ENCODE results near the gene CEP350. TPM values are rescaled to one million over a fixed set of nuclear protein-coding genes. Genes with fewer than 3 reads are reported as not detected.

Gene CEP350
- total RNA-seq, 1 experiment from 2014 or later, result 41.1 TPM

- Histone ChIP-seq H3K4me3 (ENCODE audit: low read depth in 2 of 2, low read length in 2 of 2) (no peak overlapping the region), H3K4me1 (ENCODE audit: control insufficient read depth, insufficient read depth, low read length) (peaks cover 4% of the 10 kb centered on the region; the same call in 1 of the 2 replicates), H3K9me3 (ENCODE audit: control insufficient read depth, insufficient read depth, low read depth, low read length) (no peaks in the 10 kb centered on the region), H3K36me3 (ENCODE audit: control insufficient read depth, insufficient read depth, low read length) (peaks cover 15% of the 10 kb centered on the region), H3K27ac (ENCODE audit: low read length) (no peak overlapping the region; the same call in 1 of the 2 replicates), H3K27me3 (ENCODE audit: control insufficient read depth, insufficient read depth, low read length) (no peaks in the 10 kb centered on the region)
- ATAC-seq, result no peak
- CTCF ChIA-PET, result interaction anchor here (0.6 kb wide), 1 partner anchor 110 kb away, joined by 3 read pairs; no protein-coding TSS in a partner anchor
- DNase-seq (ENCODE audit: low read depth, low spot score), result no peak
- in situ Hi-C loops (cut with HindIII; ENCODE audit: low pct_unique_long_range_greater_than_20kb, low sequenced_read_pairs) (no loop called here), intact Hi-C loops (cut with micrococcal nuclease; ENCODE audit: unreplicated experiment) (no loop called here)
- no TSS peak for BruUV-seq (replicated peaks)
- POLR2A ChIA-PET, result no interaction called here
- TF ChIP-seq TCF7L2 (IDR thresholded peaks at IDR 0.05; ENCODE audit: low read depth, low read length), result no peak
- TF ChIP-seq REST (IDR thresholded peaks at IDR 0.05; ENCODE audit: insufficient read depth in 1 of 2, low read depth in 2 of 2, low read length in 1 of 2), result no peak
- TF ChIP-seq SIN3A (IDR thresholded peaks at IDR 0.05; ENCODE audit: borderline replicate concordance, insufficient read depth, low read depth, low read length), result no peak
- TF ChIP-seq, protein P1, sequence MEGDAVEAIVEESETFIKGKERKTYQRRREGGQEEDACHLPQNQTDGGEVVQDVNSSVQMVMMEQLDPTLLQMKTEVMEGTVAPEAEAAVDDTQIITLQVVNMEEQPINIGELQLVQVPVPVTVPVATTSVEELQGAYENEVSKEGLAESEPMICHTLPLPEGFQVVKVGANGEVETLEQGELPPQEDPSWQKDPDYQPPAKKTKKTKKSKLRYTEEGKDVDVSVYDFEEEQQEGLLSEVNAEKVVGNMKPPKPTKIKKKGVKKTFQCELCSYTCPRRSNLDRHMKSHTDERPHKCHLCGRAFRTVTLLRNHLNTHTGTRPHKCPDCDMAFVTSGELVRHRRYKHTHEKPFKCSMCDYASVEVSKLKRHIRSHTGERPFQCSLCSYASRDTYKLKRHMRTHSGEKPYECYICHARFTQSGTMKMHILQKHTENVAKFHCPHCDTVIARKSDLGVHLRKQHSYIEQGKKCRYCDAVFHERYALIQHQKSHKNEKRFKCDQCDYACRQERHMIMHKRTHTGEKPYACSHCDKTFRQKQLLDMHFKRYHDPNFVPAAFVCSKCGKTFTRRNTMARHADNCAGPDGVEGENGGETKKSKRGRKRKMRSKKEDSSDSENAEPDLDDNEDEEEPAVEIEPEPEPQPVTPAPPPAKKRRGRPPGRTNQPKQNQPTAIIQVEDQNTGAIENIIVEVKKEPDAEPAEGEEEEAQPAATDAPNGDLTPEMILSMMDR (IDR thresholded peaks at IDR 0.05), result no peak
- TF ChIP-seq POLR2AphosphoS5 (IDR thresholded peaks at IDR 0.05; ENCODE audit: low read depth, low read length), result no peak
Measured at GRCh38 chr1:179923029-179923428, 31.6 kb upstream of the CEP350 start.

GRCh38 chr1:179924268-179924667 lies 30.3 kb upstream of the CEP350 start:
- in situ Hi-C loops (cut with HindIII; ENCODE audit: low pct_unique_long_range_greater_than_20kb, low sequenced_read_pairs) (no loop called here), intact Hi-C loops (cut with micrococcal nuclease; ENCODE audit: unreplicated experiment) (no loop called here)
- no peak for ATAC-seq

More at GRCh38 chr1:179924268-179924667, 30.3 kb upstream of the CEP350 start:
- DNase-seq (ENCODE audit: low read depth, low spot score), result no peak
- ChIA-PET POLR2A (no interaction called here), CTCF (no interaction called here)
- no peaks in the 10 kb centered on the region for H3K27me3 ChIP-seq (ENCODE audit: control insufficient read depth, insufficient read depth, low read length)
- no peaks in the 10 kb centered on the region for H3K9me3 ChIP-seq (ENCODE audit: control insufficient read depth, insufficient read depth, low read depth, low read length)
- H3K4me1 ChIP-seq (ENCODE audit: control insufficient read depth, insufficient read depth, low read length), result peaks cover 4% of the 10 kb centered on the region; the same call in 1 of the 2 replicates
- no TSS peak for BruUV-seq (replicated peaks)
- H3K4me3 ChIP-seq (ENCODE audit: low read depth in 2 of 2, low read length in 2 of 2), result no peak overlapping the region
- TF ChIP-seq POLR2AphosphoS5 (IDR thresholded peaks at IDR 0.05; ENCODE audit: low read depth, low read length), result no peak
- TF ChIP-seq REST (IDR thresholded peaks at IDR 0.05; ENCODE audit: insufficient read depth in 1 of 2, low read depth in 2 of 2, low read length in 1 of 2), result no peak
- TF ChIP-seq, protein P1 (IDR thresholded peaks at IDR 0.05), result no peak
- no peak for TF ChIP-seq TCF7L2 (IDR thresholded peaks at IDR 0.05; ENCODE audit: low read depth, low read length)
- TF ChIP-seq SIN3A (IDR thresholded peaks at IDR 0.05; ENCODE audit: borderline replicate concordance, insufficient read depth, low read depth, low read length), result no peak
- H3K36me3 ChIP-seq (ENCODE audit: control insufficient read depth, insufficient read depth, low read length), result peaks cover 6% of the 10 kb centered on the region
- no peak overlapping the region for H3K27ac ChIP-seq (ENCODE audit: low read length)
